ENCODE measurements around the gene ACADM.
"Not testable (repeated sequence)": the region's sequence is repeated elsewhere in the genome, so short reads cannot be mapped to it uniquely, and the experiment has no call there.

The ACADM gene

DNA sequence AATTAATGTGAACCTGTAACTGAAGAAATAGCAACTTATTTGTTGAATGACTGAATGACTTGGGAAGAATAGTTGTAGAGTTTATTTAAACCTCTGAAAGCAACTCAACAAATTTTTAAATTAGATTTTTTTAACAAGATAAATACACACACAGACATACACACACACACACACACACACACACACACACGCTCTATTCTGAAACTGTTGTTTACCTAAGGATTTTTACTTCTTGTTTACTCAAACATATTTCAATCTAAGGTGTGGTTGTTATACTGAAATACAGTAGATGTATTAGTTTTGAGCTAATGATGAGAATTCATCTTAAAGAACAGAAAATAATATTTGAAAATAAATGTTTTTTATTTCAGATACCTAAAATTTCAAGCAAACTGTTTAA is 11.5 kb downstream of the ACADM start:
- H3K36me3 ChIP-seq (replicated peaks), result peaks cover 9% of the 10 kb centered on the region
- no peak overlapping the region for H3K27ac ChIP-seq
- TF ChIP-seq, protein P1, sequence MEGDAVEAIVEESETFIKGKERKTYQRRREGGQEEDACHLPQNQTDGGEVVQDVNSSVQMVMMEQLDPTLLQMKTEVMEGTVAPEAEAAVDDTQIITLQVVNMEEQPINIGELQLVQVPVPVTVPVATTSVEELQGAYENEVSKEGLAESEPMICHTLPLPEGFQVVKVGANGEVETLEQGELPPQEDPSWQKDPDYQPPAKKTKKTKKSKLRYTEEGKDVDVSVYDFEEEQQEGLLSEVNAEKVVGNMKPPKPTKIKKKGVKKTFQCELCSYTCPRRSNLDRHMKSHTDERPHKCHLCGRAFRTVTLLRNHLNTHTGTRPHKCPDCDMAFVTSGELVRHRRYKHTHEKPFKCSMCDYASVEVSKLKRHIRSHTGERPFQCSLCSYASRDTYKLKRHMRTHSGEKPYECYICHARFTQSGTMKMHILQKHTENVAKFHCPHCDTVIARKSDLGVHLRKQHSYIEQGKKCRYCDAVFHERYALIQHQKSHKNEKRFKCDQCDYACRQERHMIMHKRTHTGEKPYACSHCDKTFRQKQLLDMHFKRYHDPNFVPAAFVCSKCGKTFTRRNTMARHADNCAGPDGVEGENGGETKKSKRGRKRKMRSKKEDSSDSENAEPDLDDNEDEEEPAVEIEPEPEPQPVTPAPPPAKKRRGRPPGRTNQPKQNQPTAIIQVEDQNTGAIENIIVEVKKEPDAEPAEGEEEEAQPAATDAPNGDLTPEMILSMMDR (IDR thresholded peaks at IDR 0.05; ENCODE audit: low read depth, low read length, missing control alignments), result no peak
- in situ Hi-C loops (cut with HindIII; ENCODE audit: low pct_ligation_motif_present, low sequenced_read_pairs), result no loop called here
- H3K27me3 ChIP-seq (replicated peaks), result no peaks in the 10 kb centered on the region
- DNase-seq, result no peak
- H3K4me3 ChIP-seq (ENCODE audit: low read depth, low read length), result no peak overlapping the region

DNA sequence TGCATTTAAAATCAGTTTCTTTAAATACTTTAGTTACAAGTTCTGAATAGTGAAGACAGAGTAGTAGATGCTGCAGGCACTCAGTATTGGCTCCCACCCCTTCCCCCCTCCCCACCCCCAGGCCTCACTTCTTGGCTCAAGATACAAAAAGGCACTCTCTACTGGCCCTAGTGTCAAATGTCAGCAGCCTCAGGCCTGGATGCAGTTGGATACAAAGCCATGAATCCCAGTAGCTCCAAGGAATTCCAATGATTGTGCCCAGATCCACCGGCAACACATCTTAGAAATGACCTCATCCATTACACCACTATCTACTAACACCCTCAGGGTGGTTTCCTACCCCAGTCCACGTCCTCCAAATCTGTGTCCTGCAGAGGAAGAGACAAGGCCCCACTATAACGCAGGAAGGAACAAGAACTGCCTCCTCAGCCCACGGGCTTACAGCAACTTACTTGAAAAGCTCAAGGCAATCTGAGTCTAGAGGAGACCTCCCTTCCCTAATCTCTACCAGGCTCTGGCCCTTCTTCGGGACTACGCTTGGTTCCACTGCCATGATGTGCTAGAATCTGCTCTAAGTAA is 17.6 kb downstream of the ACADM start:
- no peak for DNase-seq
- no peak overlapping the region for H3K4me3 ChIP-seq (ENCODE audit: low read depth, low read length)
- no peaks in the 10 kb centered on the region for H3K27me3 ChIP-seq (replicated peaks)
- H3K27ac ChIP-seq, result no peak overlapping the region
- in situ Hi-C loops (cut with HindIII; ENCODE audit: low pct_ligation_motif_present, low sequenced_read_pairs), result no loop called here
- TF ChIP-seq, protein P1 (IDR thresholded peaks at IDR 0.05; ENCODE audit: low read depth, low read length, missing control alignments), result no peak
- peaks cover 7% of the 10 kb centered on the region for H3K36me3 ChIP-seq (replicated peaks)

DNA sequence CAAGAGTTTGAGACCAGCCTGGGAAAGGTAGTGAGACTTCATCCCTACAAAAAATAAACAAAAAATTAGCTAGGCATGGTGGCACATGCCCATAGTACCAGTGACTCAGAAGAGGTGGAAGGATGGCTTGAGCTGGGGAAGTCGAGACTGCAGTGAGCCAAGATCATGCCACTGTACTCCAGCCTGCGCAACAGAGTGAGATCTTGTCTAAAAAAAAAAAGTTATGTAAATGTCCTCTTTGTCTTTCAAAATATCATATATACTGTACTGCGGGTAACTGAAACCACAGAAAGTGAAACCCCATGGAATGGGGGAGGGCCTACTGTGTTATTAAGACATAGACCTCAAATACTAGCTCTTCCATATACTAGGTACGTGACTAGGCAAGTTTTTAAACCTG is 20.8 kb downstream of the ACADM start:
- Histone ChIP-seq H3K27ac (no peak overlapping the region), H3K4me3 (ENCODE audit: low read depth, low read length) (no peak overlapping the region), H3K27me3 (replicated peaks) (no peaks in the 10 kb centered on the region), H3K36me3 (replicated peaks) (peaks cover 7% of the 10 kb centered on the region)
- DNase-seq, result no peak
- TF ChIP-seq, protein P1 (IDR thresholded peaks at IDR 0.05; ENCODE audit: low read depth, low read length, missing control alignments), result no peak
- in situ Hi-C loops (cut with HindIII; ENCODE audit: low pct_ligation_motif_present, low sequenced_read_pairs), result no loop called here

- H3K4me3 ChIP-seq (ENCODE audit: low read depth, low read length); H3K27me3 ChIP-seq (replicated peaks); H3K36me3 ChIP-seq (replicated peaks); in situ Hi-C loops (cut with HindIII; ENCODE audit: low pct_ligation_motif_present, low sequenced_read_pairs); DNase-seq; H3K27ac ChIP-seq: not testable (repeated sequence)
Observed at GRCh38 chr1:75757210-75757609, 32.7 kb downstream of the ACADM start.

GRCh38 chr1:75758543-75758942 is 34.0 kb downstream of the ACADM start:
- H3K27ac ChIP-seq; in situ Hi-C loops (cut with HindIII; ENCODE audit: low pct_ligation_motif_present, low sequenced_read_pairs); H3K27me3 ChIP-seq (replicated peaks); H3K36me3 ChIP-seq (replicated peaks); DNase-seq; H3K4me3 ChIP-seq (ENCODE audit: low read depth, low read length): not testable (repeated sequence)

- TF ChIP-seq, protein P1 (IDR thresholded peaks at IDR 0.05; ENCODE audit: low read depth, low read length, missing control alignments), result no peak
- in situ Hi-C loops (cut with HindIII; ENCODE audit: low pct_ligation_motif_present, low sequenced_read_pairs), result no loop called here
- H3K36me3 ChIP-seq (replicated peaks), result no peaks in the 10 kb centered on the region
- DNase-seq, result no peak
- no peak overlapping the region for H3K27ac ChIP-seq
- H3K4me3 ChIP-seq (ENCODE audit: low read depth, low read length), result no peak overlapping the region
- no peaks in the 10 kb centered on the region for H3K27me3 ChIP-seq (replicated peaks)
Observed at GRCh38 chr1:75764057-75764655, 39.6 kb downstream of the ACADM start.

All from brain microvascular endothelial cell (primary cell).